IMR-90 (cell line): Measurements from ENCODE around the gene LDB1. TPM values are rescaled to one million over a fixed set of nuclear protein-coding genes. Genes with fewer than 3 reads are reported as not detected.
A peak's percentile ranks its signal among the peaks of the same experiment; 100 is the strongest.

Experiments used
- ATAC-seq: fragments of 200-7000 bp; cut with Tn5 transposase; 2 replicates; pipeline ENCODE4 v1.9.1; 2020; ENCODE audit warnings: low read depth, mild to moderate bottlenecking, moderate library complexity
- BruUV-seq: library from RNA; stranded (reverse); fragments of 400-500 nt; replicated peaks from 2 replicates; lab custom pipeline; 2021; lab: Mats Ljungman, UMichigan
- CTCF ChIA-PET: fragments of 300-600 bp; formaldehyde crosslinking; extraction: SDS; loops from one replicate; lab custom pipeline; 2021; ENCODE audit warnings: antibody characterized with exemption; lab: Yijun Ruan, JAX
- POLR2A ChIA-PET: fragments of 300-600 bp; sonication (Branson Sonifier 250); formaldehyde crosslinking; loops from one replicate; lab custom pipeline; 2022; ENCODE audit warnings: antibody characterized with exemption; ENCODE audit not compliant: unreplicated experiment; lab: Charles Lee
- DNase-seq: peaks from one replicate; pipeline ENCODE4 v3.0.0; 2013
- H2AFZ ChIP-seq: replicated peaks from 2 replicates; pipeline ENCODE3; 2013; ENCODE audit warnings: low read length, mild to moderate bottlenecking; ENCODE audit not compliant: poor library complexity
- H2AK5ac ChIP-seq: 2 replicates; pipeline ENCODE4 v1.6.1; 2013; ENCODE audit warnings: low read depth, low read length, inconsistent platforms
- H2AK9ac ChIP-seq: replicated peaks from 2 replicates; pipeline ENCODE3; 2013; ENCODE audit warnings: mild to moderate bottlenecking, low read depth, low read length, moderate library complexity; ENCODE audit not compliant: poor library complexity
- H2BK120ac ChIP-seq: 2 replicates; pipeline ENCODE4 v1.6.1; 2013; ENCODE audit warnings: low read depth, low read length, inconsistent platforms
- H2BK15ac ChIP-seq: 3 replicates; pipeline ENCODE4 v1.6.1; 2013; ENCODE audit warnings: low read depth, low read length, inconsistent platforms
- H2BK20ac ChIP-seq: 2 replicates; pipeline ENCODE4 v1.6.1; 2013; ENCODE audit warnings: low read depth, mild to moderate bottlenecking, inconsistent platforms, low read length, moderate library complexity
- H2BK5ac ChIP-seq: 2 replicates; pipeline ENCODE4 v1.6.1; 2013; ENCODE audit warnings: mild to moderate bottlenecking, low read depth, low read length, inconsistent platforms; ENCODE audit not compliant: poor library complexity, severe bottlenecking
- H3K14ac ChIP-seq: replicated peaks from 2 replicates; pipeline ENCODE4 v1.6.1; 2013; ENCODE audit warnings: low read depth, low read length, inconsistent platforms
- H3K18ac ChIP-seq: 2 replicates; pipeline ENCODE4 v1.6.1; 2013; ENCODE audit warnings: low read depth, low read length, control low read depth
- H3K23ac ChIP-seq: 2 replicates; pipeline ENCODE4 v1.6.1; 2013; ENCODE audit warnings: low read depth, low read length, inconsistent platforms
- H3K27ac ChIP-seq: 2 replicates; pipeline ENCODE4 v1.5.1; 2013; ENCODE audit warnings: mild to moderate bottlenecking, control low read depth, low read length; ENCODE audit not compliant: insufficient read depth
- H3K27me3 ChIP-seq: 2 replicates; pipeline ENCODE4 v1.6.1; 2013; ENCODE audit warnings: low read length; ENCODE audit not compliant: control insufficient read depth, insufficient read depth
- H3K36me3 ChIP-seq: 2 replicates; pipeline ENCODE4 v1.6.1; 2013; ENCODE audit warnings: low read length, mixed read lengths; ENCODE audit not compliant: control insufficient read depth, insufficient read depth
- H3K4ac ChIP-seq: 2 replicates; pipeline ENCODE4 v1.6.1; 2013; ENCODE audit warnings: low read depth, low read length, inconsistent platforms
- H3K4me1 ChIP-seq: 2 replicates; pipeline ENCODE4 v1.6.1; 2013; ENCODE audit warnings: low read length, mixed read lengths; ENCODE audit not compliant: control insufficient read depth, insufficient read depth
- H3K4me2 ChIP-seq: 2 replicates; pipeline ENCODE4 v1.6.1; 2013; ENCODE audit warnings: low read depth, mild to moderate bottlenecking, control low read depth, low read length, moderate library complexity
- H3K4me3 ChIP-seq: 2 replicates; pipeline ENCODE4 v1.5.1; 2013; ENCODE audit warnings: low read depth, mild to moderate bottlenecking, control low read depth, low read length, moderate library complexity; ENCODE audit not compliant: insufficient read depth
- H3K56ac ChIP-seq: 2 replicates; pipeline ENCODE4 v1.6.1; 2013; ENCODE audit warnings: low read length, inconsistent platforms; ENCODE audit not compliant: insufficient read depth; ENCODE audit errors: extremely low read depth
- H3K79me1 ChIP-seq, 2 experiments: 2 replicates each; pipeline ENCODE4 v1.6.1; 2013; ENCODE audit warnings: low read length in 2 of 2, inconsistent platforms in 1 of 2, low read depth in 1 of 2
- H3K9ac ChIP-seq: 2 replicates; pipeline ENCODE4 v1.6.1; 2013; ENCODE audit warnings: low read depth, low read length, control low read depth
- H3K9me1 ChIP-seq: 2 replicates; pipeline ENCODE4 v1.6.1; 2013; ENCODE audit warnings: low read length, inconsistent platforms; ENCODE audit not compliant: insufficient read depth
- H3K9me3 ChIP-seq: 2 replicates; pipeline ENCODE4 v1.6.1; 2013; ENCODE audit warnings: low read length; ENCODE audit not compliant: control insufficient read depth, insufficient read depth
- H4K20me1 ChIP-seq: 2 replicates; pipeline ENCODE4 v1.6.1; 2013; ENCODE audit warnings: low read length, inconsistent platforms; ENCODE audit not compliant: insufficient read depth
- H4K5ac ChIP-seq: 2 replicates; pipeline ENCODE4 v1.6.1; 2013; ENCODE audit warnings: mild to moderate bottlenecking, low read depth, low read length, control low read depth
- H4K8ac ChIP-seq, 2 experiments: 2 replicates each; pipeline ENCODE4 v1.6.1; 2013; ENCODE audit warnings: low read depth in 2 of 2, low read length in 2 of 2, control low read depth in 1 of 2, inconsistent platforms in 1 of 2
- H4K91ac ChIP-seq: 2 replicates; pipeline ENCODE4 v1.6.1; 2013; ENCODE audit warnings: low read depth, low read length, inconsistent platforms; ENCODE audit not compliant: insufficient read depth
- BHLHE40 ChIP-seq: fragments of 150-350 bp; IDR thresholded peaks from 2 replicates; pipeline ENCODE4 v1.6.1; 2016; ENCODE audit warnings: mild to moderate bottlenecking, low read depth, low read length
- CEBPB ChIP-seq: IDR thresholded peaks from 2 replicates; pipeline ENCODE4 v1.6.1; 2012; ENCODE audit warnings: low read depth, low read length, improper control_type of control experiment
- ELK1 ChIP-seq: fragments of 150-350 bp; IDR thresholded peaks from 2 replicates; pipeline ENCODE4 v1.6.1; 2016; ENCODE audit warnings: low read depth, mild to moderate bottlenecking, low read length, moderate library complexity, borderline replicate concordance
- FOS ChIP-seq: fragments of 150-350 bp; IDR thresholded peaks from 2 replicates; pipeline ENCODE4 v1.6.1; 2016; ENCODE audit warnings: low read depth, low read length
- MAFK ChIP-seq: IDR thresholded peaks from 2 replicates; pipeline ENCODE4 v1.6.1; 2012; ENCODE audit warnings: low read depth, low read length, improper control_type of control experiment
- MAZ ChIP-seq: IDR thresholded peaks from 2 replicates; pipeline ENCODE4 v1.6.1; 2012; ENCODE audit warnings: low read depth, mild to moderate bottlenecking, low read length, improper control_type of control experiment, moderate library complexity, borderline replicate concordance
- NFE2L2 ChIP-seq: fragments of 150-350 bp; IDR thresholded peaks from 2 replicates; pipeline ENCODE4 v1.6.1; 2016; ENCODE audit warnings: low read depth, mild to moderate bottlenecking, low read length
- POLR2A ChIP-seq: IDR thresholded peaks from 2 replicates; pipeline ENCODE4 v1.6.1; 2012; ENCODE audit warnings: mild to moderate bottlenecking, low read depth, low read length
- RFX5 ChIP-seq: IDR thresholded peaks from 2 replicates; pipeline ENCODE4 v1.8.0; 2012; ENCODE audit warnings: low read depth, mild to moderate bottlenecking, low read length, moderate library complexity
- SMC3 ChIP-seq: fragments of 150-350 bp; IDR thresholded peaks from 2 replicates; pipeline ENCODE4 v1.6.1; 2016; ENCODE audit warnings: low read depth, mild to moderate bottlenecking, antibody characterized with exemption, low read length, moderate library complexity
- USF2 ChIP-seq: fragments of 150-350 bp; IDR thresholded peaks from 2 replicates; pipeline ENCODE4 v1.6.1; 2017; ENCODE audit warnings: mild to moderate bottlenecking, antibody characterized with exemption, low read length, low read depth
- whole genome bisulfite sequencing, 2 experiments: methylation state at CpG; one replicate each; pipeline versions ENCODE4 v1.1.5 to v1.1.7; 2013; ENCODE audit warnings: missing lambda C conversion rate in 2 of 2; ENCODE audit not compliant: insufficient read length in 1 of 2; ENCODE audit errors: extremely low coverage in 2 of 2; 5-methylcytosine and 5-hydroxymethylcytosine counted together
- dilution Hi-C: fragments of 300-500 bp; cut with HindIII; formaldehyde crosslinking; loops from one replicate; pipeline ENCODE4 v1.14.3; 2018; ENCODE audit warnings: low sequenced_read_pairs; ENCODE audit not compliant: unreplicated experiment
- in situ Hi-C: fragments of 300-500 bp; cut with MboI; formaldehyde crosslinking; loops from 3 replicates; pipeline ENCODE4 v1.14.3; 2019; ENCODE audit warnings: low sequenced_read_pairs, inconsistent platforms, mixed read lengths
- intact Hi-C: fragments of 100-400 bp; cut with micrococcal nuclease; formaldehyde crosslinking; loops from 2 replicates; pipeline ENCODE4 v1.10.0; 2022
- polyA plus RNA-seq, 3 experiments: library from polyadenylated mRNA; depleted of rRNA; stranded (reverse); fragments of >200 nt; gene quantifications; 2 replicates each; pipeline ENCODE4 v1.2.3, GENCODE V29; 2012; ENCODE audit warnings: low replicate concordance in 1 of 3
- total RNA-seq: library from RNA; depleted of rRNA; stranded (reverse); fragments of >200 nt; gene quantifications from 2 replicates; pipeline ENCODE4 v1.2.3, GENCODE V29; 2012
- TF ChIP-seq, protein P1 (sequence below): conservative IDR thresholded peaks from 2 replicates; pipeline ENCODE4 v1.5.1; 2012; ENCODE audit warnings: mild to moderate bottlenecking, low read depth, low read length, improper control_type of control experiment

Gene LDB1
- total and polyA plus RNA-seq, 2 of the 4 experiments (the other 2 are of a cell fraction): 47.9 to 92.4 TPM

GRCh38 chr10:102121739-102122372 lies 1.7 kb upstream of the LDB1 start:
- POLR2A ChIA-PET: interaction anchor here (0.6 kb wide), 1 partner anchor 448 kb away, joined by 4 read pairs; no protein-coding TSS in a partner anchor
- peak overlapping the region; percentile 97 for H2AK9ac ChIP-seq

More at GRCh38 chr10:102121739-102122372, 1.7 kb upstream of the LDB1 start:
- peak overlapping the region; percentile 94 for H2BK120ac ChIP-seq
- H4K20me1 ChIP-seq: peaks cover 14% of the 10 kb centered on the region
- intact Hi-C loops: loop anchor here (2.0 kb wide), 1 partner anchor 31 kb away; the partner anchor contains the start of gene NOLC1
- H2BK20ac ChIP-seq: peak overlapping the region; percentile 91
- peaks cover 7 to 49% of the 10 kb centered on the region in 2 experiments; a peak in 2 of 4 replicates for H3K79me1 ChIP-seq
- H3K27me3 ChIP-seq: no peaks in the 10 kb centered on the region
- peak overlapping the region; percentile 94 for H4K5ac ChIP-seq
- peak overlapping the region; percentile 94 for H4K91ac ChIP-seq
- peak overlapping the region; percentile 90 for H3K18ac ChIP-seq
- in situ Hi-C loops: no loop called here
- H3K9me3 ChIP-seq: no peaks in the 10 kb centered on the region
- peak overlapping the region; percentile 88; the same call in 2 of the 3 replicates for H2BK15ac ChIP-seq
- H3K23ac ChIP-seq: peak overlapping the region; percentile 86
- peak overlapping the region; percentile 62 for H3K56ac ChIP-seq
- BruUV-seq: no TSS peak
- peak overlapping the region; percentile 90 for H2AK5ac ChIP-seq
- ATAC-seq (peak; percentile 3), DNase-seq (peak; percentile 69)
- peak overlapping the region; percentile 65 for H3K9ac ChIP-seq
- CTCF ChIA-PET: interaction anchor here (2.0 kb wide), 1 partner anchor 10 kb away, joined by 10 read pairs; the partner anchor contains the start of gene PPRC1
- peaks cover 24% of the 10 kb centered on the region for H3K4me1 ChIP-seq
- peak overlapping the region; percentile 53 to 91 for H4K8ac ChIP-seq
- peak overlapping the region; percentile 93 for H3K4ac ChIP-seq
- peak overlapping the region; percentile 87 for H2BK5ac ChIP-seq
- H3K4me2 ChIP-seq: peak overlapping the region; percentile 78
- no peak for TF ChIP-seq BHLHE40
- TF ChIP-seq CEBPB: no peak
- TF ChIP-seq MAFK: peak; percentile 31; the same call in 1 of the 2 replicates
- TF ChIP-seq FOS: no peak
- no peak for TF ChIP-seq POLR2A
- no peak for TF ChIP-seq ELK1
- TF ChIP-seq NFE2L2: no peak
- no peak for TF ChIP-seq RFX5
- TF ChIP-seq, protein P1, sequence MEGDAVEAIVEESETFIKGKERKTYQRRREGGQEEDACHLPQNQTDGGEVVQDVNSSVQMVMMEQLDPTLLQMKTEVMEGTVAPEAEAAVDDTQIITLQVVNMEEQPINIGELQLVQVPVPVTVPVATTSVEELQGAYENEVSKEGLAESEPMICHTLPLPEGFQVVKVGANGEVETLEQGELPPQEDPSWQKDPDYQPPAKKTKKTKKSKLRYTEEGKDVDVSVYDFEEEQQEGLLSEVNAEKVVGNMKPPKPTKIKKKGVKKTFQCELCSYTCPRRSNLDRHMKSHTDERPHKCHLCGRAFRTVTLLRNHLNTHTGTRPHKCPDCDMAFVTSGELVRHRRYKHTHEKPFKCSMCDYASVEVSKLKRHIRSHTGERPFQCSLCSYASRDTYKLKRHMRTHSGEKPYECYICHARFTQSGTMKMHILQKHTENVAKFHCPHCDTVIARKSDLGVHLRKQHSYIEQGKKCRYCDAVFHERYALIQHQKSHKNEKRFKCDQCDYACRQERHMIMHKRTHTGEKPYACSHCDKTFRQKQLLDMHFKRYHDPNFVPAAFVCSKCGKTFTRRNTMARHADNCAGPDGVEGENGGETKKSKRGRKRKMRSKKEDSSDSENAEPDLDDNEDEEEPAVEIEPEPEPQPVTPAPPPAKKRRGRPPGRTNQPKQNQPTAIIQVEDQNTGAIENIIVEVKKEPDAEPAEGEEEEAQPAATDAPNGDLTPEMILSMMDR: peak; percentile 41
- TF ChIP-seq USF2: no peak
- TF ChIP-seq SMC3: no peak
- TF ChIP-seq MAZ: peak; percentile 77; the same call in 1 of the 2 replicates
- peaks cover 20% of the 10 kb centered on the region for H3K9me1 ChIP-seq
- peak overlapping the region; percentile 85 for H3K14ac ChIP-seq
- dilution Hi-C loops: no loop called here
- peak overlapping the region; percentile 94 for H2AFZ ChIP-seq
- peak overlapping the region; percentile 91 for H3K27ac ChIP-seq
- no peaks in the 10 kb centered on the region for H3K36me3 ChIP-seq
- no CpG with 5 or more reads among the region's 6 CpGs for WGBS, 2 experiments
- peak overlapping the region; percentile 89 for H3K4me3 ChIP-seq
